ENCODE measurements around the gene TCF3.

The TCF3 gene

DNA sequence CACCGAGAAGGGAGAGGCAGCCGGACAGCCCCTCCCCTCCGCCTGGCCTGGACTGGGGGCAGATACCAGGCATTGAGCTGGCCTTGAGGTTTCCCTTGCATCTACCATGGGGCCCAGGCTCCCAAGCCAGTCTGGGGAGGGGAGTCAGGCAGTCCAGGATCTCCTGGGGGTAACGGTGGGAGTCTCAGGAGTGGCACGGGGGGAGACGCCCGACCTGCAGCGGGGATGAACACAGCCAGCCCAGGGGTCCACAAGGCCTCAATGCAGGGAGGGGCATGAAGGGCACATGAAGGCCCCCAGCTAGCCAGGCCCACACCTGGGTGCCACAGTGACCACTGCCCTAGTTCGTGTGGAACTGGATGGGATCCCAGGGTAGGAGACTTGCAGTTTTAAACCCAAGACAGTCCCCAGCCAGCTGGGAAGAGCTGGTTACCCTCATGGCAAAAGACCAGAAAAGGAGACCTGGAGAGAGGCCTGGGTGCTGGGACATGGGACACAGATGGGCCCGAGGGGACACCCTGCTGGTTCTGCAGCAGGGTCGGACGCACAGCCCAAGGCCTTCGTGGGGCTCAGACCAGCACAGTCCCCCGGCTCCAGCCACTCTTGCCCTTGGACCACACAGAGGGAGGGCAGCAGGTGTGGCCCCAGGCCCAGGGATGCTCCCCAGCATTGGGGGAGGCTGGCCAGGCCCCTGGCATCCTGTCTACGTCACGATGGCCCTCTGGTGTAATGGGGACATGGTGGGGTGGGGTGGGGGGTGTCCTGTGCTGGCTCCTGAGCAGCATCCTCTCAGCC, 42.5 kb downstream of the TCF3 start:
- DNase-seq (ENCODE audit: low spot score), result no peak

DNA sequence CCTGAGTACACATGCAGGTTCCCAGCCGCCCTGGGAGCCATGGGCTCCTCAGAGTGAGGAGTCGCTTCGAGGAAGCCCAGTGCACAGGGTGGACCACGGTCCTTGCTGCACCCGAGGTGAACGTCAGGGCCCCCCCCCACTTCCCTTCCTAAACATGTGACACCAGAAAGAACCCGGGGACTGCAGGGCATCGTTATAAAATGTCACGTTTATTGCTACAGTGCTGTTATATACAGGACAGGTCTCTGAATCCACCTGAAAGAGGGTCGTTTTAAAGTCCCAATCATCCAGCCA, 43.4 kb downstream of the TCF3 start:
- DNase-seq (ENCODE audit: low spot score), result no peak

DNA sequence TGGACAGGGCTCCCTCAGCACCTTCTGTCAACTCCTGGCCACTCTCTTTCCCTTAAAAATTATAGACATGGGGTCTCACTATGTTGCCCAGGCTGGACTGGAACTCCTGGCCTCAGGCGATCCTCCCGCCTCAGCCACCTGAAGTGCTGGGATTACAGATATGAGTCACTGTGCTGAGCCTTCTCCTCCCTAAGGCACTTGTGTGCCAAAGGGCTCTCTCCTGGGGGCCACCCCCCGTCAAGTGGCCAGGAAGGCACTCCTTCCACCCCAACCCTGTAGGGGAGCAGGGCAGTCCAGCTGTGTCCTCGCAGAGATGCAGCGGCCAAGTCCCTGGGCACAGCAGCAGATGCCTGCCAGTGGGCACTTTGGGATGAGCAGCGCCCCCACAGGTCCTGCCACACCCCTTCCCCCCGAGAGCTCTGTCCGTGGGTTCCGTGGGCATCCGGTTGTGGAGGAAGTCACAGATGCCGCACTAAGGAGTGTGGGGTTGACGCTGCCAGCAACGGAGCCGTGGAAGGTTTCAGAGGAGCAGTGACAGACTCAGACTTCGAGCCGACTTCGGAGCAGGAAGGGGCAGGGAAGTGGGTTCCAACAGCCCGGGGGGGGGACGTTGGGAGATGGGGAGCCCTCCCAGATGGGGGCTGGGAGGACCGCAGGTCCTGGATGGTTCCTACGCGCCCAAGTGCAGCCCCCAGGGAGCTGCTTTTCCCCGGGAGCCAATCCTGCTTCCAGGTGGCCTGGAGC, 43.9 kb downstream of the TCF3 start:
- no peak for DNase-seq (ENCODE audit: low spot score)

DNA sequence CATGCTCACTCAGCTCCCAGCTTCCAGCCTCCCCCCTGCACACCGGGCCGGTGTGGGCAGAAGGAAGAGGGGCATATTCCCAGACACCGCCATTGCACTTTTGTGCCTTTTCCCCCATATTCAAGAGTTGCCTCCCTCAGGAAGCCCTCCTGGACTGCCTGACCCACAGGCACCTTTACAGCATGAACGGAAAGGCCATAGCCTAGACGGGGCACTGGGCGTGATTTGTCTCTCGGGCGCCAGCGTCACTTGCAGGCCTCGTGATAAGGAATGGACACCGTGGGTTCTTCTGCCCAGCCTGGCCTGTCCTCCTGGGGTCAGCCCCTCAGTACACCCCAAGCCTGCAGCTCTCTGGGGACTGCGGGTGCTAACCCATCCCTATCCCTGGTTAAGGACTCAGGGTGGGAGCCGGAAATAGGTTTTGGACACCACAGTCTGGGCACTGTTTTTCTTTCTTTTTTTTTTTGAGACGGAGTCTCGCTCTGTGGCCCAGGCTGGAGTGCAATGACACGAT, 46.2 kb downstream of the TCF3 start:
- no peak for DNase-seq (ENCODE audit: low spot score)

DNA sequence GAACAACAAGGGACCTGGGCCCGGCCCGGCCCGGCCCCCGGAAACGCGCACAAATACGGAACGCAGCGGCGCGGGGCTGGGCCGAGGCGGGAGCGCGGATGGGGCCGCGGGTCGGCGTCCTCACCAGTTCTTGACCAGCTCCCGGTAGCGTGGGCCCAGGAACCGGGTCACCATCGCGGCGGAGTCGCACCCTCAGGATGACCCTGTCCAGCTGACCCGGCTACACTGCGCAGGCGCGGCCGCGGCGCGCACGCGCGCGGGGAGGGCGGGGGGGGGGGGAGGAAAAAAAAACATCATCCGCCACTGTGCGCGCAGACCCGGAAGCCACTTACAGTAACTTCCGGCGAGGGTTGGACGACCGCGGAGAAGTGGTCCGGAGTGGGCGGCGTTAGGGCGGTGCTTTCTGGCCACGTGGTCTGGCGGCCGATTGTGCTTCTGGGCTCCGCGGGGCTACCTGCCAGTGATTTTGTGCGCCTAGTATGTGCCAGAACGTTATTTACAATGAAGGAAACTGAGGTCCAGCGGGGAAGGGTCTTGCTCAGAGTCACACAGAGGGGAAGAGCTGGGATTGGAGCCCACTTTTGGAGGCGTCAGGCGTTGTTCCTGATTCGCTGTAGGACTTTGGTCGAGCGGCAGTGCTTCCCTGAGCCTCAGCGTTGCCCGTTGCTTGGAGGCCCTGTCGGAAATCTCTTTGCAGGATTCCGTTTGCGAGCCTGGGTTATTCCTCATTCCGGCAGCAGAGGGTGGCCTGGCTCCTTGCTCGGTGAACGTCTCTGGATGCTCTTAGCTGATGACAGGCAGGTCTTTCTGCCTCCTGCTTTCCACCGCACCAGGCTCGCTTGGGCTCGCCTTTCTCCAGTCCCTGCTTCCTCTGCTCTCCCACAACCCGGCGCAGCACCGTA, 46.9 kb downstream of the TCF3 start, which contains the start of gene UQCR11:
UQCR11 (minus strand) TSS at position 227 of the 902 bp plus-strand sequence; CDS start at position 174, 53 bp downstream.
- peak; percentile 96 for DNase-seq (ENCODE audit: low spot score)

DNA sequence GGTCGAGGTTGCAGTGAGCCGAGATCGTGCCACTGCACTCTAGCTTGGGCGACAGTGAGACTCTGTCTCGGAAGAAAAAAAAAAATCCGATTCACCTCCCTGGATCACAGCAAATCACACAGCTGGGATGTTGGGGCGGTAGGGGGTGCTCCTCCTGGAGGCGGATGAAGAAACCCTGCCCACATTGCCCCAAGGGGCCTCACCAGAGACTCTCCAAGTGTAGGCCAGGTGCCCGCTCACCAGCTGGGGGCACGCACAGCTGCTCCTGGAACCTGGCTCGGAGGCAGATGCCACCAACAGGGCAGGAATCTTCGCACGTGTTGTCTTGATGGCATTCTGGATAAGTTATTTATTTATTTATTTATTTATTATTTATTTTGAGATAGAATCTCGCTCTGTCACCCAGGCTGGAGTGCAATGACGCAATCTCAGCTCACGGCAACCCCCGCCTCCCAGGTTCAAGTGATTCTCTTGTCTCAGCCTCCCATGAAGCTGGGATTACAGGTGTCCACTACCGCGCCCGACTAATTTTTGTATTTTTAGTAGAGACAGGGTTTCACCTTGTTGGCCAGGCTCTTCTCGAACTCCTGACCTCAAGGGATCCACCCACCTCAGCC, 50.2 kb downstream of the TCF3 start:
- DNase-seq (ENCODE audit: low spot score), result no peak

DNA sequence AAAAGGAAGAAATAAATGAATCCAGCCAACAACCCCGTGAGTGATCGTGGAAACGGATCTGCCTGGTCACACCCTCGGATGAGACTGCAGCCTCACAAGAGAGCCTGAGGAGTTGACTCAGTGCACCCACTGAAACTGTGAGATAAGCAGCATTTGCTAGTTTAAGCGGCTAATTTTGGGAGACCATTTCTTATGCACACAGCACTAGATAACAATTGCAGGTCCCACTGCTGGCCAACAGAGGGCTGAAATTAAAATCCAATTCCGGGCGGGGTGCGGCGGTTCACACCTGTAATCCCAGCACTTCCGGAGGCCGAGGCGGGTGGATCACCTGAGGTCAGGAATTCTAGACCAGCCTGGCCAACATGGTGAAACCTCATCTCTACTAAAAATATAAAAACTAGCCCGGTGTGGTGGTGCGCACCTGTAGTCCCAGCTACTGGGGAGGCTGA, 50.8 kb downstream of the TCF3 start:
- DNase-seq (ENCODE audit: low spot score), result peak; percentile 90

DNA sequence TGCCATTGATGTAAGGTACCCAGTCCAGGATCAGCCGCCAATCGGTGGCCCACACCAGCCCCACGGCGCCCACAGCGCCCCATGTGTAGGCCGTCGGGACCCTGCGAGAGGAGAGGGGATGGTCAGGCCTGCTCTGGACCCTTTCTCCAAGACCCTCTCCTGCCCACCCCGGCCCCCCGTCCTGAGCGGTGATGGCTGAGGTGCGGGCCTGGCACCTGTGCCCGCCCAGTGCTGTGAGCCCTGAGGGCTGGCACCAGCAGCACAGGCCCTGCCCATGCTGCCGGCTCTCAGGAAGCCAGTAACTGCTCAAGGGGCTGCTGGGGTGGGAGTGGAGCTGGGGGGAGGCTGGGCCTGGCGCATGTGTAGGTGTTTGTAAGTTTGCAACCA, 53.0 kb downstream of the TCF3 start:
- no peak for DNase-seq (ENCODE audit: low spot score)

DNA sequence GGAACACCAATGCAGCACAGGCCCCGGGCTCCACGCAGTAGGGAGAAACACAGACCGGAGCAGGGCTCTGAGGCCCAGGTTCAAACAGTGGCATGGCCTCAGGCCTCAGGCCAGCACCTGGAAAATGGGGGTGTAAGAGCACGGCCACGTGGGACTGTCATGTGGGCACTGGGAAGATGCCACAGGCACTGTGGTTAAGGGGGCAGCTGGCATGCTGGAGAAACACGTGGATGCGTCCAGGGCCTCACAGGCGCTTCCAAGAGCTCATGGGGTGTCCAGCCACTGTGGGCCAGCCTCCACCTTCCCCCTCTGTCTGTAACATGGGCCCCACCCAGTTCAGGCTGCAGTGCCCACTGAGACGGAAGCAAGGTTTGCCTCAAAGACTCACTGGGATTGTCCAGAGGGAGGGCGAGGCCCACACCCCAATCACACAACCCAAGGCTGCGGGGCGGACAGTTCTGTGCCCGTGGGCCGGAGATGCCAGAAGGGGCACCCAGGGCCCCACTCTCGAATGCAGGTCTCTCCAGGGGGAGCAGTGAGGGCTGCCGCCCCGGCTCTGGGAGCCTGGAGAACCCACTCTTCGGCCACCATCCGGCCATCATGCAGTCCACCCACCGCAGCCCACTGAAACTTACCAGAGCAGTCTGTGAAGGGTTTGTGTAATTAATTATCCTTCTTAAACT, 53.5 kb downstream of the TCF3 start:
- DNase-seq (ENCODE audit: low spot score), result no peak

DNA sequence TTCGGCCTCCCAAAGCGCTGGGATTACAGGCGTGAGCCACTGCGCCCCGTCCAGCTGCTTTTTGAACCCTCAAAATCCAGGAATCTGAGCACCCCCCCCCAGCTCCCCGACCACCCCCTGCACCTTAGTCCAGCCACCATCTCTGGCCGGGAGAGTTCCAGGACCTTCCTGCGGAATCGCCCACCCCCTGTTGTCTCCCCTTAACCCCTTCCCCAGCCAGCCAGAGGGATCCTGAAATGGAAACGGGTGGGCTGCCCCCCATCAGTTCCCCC, 59.0 kb downstream of the TCF3 start:
- DNase-seq (ENCODE audit: low spot score), result no peak

DNA sequence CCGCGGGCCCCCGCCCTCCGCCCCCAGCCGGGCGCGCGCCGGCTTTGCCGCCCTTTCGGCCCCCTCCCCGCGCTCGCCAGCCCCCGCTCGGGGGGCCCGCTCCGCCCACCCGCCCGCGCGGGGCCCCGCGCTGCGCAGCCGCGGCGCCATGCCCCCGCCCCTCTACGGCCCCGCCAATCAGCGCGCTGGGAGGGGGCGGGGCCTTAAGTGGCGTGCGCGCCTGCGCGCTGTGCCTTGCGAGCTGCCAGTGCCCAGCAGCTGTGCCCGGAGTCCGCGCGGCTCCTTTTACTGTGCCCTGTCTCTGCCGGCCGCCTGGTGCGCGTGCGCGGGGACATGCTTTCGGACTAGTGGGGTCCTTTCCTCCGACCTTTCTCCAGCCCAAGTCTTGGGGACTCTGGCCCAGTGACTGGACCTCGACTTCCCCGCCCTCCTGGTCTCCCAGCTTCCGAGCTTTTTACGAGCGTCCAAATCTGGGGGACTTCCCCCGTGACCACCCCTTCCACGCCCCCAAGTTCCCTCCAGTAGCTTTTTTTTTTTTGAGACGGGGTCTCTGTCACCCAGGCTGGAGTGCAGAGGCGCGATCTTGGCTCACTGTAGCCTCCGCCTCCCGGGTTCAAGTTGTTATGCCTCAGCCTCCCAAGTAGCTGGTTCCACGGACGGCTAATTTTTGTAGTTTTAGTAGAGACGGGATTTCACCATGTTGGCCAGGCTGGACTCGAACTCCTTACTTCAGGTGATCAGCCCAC, 59.5 kb downstream of the TCF3 start, which contains the start of gene MBD3:
MBD3 (minus strand) TSS at position 111 of the 746 bp plus-strand sequence. CDS start 234 bp downstream, outside the sequence.
- DNase-seq (ENCODE audit: low spot score), result peak; percentile 93

DNA sequence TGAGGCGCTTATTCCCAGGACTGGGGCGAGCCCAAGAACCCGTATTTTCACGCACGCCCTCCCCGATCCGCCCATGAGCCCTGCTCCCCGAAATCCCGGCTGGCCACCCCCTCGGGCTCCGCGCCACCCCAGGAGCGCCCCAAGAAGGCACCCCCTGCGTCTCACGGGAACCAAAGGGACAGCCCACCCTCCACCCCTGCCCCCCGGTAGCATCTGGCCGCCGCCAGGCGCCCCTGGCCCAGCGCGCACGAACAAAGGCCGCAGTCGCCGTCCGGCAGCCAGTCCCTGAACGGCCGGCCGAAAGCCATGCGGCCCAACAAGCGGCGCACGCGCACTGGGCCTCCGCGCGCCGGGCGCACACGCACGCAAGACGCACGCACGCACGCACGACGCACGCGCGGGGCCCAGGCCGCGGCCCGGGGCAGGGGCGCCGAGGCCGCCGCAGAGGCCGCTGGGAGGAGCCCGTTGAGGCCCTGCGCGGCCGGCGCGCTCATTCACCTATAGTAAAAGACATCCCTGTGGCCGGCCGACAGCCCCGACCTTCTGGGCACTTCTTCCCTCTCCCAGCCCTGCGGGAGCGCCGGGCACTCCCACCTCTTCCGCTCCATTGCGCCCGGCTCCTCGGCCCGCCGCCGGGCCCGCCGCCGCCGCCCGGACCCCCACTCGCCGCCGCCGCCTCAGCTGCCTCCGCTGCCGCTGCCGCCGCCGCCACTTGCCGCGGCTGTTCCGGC, 60.2 kb downstream of the TCF3 start:
- peak; percentile 92 for DNase-seq (ENCODE audit: low spot score)

DNA sequence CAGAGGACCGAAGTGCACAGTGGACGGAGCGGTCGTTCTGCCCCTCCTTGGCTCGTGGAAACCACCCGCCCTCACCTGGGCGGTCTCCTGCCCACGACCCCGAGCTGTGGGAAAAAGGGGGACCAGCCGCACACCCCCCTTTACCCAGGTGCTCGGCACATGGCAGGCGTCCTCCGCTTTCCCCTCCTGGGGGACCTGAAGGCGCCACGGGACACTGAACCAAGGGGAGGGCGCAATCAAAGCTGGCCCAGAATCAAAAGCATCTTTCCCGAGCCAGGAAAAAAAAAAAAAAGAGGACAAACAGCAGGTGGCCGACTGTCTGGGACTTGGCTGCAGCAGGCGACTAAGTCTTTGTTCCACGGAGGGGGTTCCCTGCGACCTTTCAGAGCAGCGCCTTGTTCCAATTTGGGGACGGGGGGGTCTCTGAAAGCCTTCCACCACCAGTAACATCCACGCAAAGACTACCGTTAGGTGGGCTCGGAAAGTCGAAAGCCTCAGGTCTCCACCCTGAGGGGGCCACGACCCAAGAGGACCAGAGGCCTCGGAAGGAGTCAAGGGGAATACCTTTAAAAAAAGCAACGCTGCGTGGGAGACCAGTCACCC, 60.9 kb downstream of the TCF3 start:
- DNase-seq (ENCODE audit: low spot score), result no peak

DNA sequence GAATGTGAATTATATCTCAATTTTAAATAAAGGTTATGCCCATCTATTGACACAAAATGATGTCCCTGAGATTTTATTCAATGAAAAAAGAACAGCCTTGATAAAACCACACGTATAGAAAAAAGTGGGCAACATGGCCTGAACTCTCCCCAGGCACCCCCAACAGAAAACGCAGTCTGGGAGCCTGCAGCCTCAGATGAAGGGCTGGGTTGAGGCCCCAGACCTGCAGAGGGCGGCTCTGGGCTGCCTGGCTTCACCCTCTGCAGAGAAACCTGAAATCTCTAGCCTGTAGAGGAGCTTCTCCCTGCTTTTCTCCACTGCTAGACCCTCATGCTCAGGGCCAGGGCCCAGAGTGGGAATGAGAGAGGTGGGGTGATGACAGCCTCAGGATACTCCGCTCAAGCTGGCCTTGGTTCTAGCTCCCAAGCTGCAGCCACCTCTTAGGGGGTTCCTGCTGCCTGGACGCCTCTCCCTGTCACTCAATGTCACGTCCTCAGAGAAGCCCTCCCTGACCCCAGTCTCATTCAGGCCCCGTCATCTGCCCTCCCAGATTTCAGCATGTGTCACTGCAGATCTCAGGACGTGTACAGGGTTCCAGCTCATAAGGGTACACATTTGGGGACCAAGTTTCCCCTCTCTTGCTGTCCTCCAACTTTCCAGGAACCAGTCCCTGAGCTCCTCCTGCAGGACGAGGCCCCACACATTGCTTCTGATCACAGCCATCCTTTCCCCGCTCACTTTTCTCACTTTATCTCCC, 61.6 kb downstream of the TCF3 start:
- DNase-seq (ENCODE audit: low spot score), result no peak

DNA sequence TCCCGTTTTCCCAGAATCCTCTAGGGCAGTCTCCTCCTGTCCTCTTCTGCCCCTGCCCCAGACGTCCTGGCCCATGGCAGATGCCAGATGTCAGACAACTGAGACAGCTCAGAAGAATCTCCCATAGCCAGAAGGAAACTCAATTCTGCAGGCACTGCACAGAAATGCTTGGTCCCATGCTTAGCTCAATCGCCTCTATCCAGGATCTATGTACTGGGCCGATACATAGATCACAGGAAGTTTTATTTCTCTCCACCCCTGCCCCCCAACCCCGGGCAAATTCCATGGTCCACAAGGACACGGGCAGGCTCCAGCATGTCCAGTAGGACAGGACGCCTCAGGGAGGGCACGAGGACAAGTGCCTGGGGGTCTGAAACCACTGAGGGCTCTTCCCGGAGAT, 64.5 kb downstream of the TCF3 start:
- no peak for DNase-seq (ENCODE audit: low spot score)

DNA sequence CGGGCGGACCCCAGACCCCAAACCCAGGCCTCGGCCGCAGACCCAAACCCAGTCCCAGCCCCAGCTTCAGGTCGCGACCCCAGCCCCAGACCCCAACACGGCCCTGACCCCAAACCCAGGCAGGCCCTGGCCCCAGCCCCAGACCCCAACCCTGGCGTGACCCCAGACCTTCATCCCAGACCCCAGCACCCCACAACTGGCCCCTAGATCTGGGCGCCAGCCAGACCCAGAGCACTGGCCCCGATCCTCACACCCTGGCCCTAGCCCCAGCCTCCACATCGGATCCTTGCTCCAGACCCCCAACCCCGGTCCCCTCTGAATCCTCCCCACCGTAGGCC, 67.2 kb downstream of the TCF3 start:
- DNase-seq (ENCODE audit: low spot score), result no peak

DNA sequence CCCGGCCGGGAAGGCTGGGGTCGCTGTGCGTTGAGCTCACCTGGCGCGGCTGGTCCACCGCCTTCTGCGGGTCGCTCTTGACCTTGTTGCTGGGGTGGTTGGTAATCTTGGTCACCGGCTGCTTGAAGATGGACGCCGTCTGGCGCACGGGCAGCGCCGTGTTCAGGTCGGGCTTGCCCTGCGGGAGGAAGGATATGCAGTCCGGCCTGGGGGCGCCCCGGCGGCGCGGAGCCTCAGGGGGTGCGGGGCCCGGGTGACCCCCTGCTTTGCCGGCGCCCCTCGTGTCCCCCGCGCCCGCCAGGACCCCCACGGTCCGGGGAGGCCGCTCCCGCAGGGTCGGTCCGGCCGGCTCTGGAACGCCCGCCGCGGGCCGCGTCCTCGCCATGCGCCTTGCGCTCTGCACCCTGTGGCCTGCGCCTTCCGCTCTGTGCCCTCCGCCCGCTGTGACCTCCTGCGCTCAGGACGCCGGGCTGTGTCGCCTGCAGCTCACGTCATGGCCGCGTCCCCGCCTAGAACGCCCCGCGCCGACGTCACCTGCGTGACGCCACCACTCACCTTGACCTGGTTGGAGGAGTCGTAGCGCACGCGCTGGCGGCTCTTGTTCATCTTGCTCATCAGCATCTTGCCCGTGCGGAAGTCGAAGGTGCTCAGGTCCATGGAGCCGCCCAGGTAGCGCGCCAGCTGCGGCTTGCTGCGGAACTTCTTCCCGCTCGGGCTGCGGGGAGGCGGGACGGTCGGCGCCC, 67.7 kb downstream of the TCF3 start:
- no peak for DNase-seq (ENCODE audit: low spot score)

DNA sequence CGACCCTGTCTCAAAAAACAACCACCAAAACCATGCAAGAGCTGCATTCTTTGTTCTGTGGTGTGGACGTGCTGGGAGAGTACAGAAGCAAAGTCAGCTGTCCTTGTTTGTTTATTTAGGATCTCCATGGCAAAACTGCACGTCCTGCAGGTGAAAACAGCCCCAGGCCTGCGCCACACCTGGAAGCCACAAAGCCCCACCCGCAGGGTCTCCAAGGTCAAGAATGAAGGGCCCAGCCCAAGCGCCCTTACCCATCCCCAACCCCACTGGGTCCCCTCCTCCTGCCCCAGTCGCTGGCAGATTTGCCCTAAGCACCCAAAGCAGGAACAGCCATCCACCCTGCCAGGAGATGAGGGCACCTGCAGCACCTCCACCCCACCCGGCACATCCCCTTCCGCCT, 70.2 kb downstream of the TCF3 start:
- no peak for DNase-seq (ENCODE audit: low spot score)
